Fibroblast of the conjunctiva (primary cell): ENCODE data around the gene FAM72D.
"Not testable (repeated sequence)": the region's sequence is repeated elsewhere in the genome, so short reads cannot be mapped to it uniquely, and the experiment has no call there.

Experiments
- DNase-seq: peaks from one replicate; pipeline ENCODE4 v3.0.0-alpha.2; 2010; ENCODE audit warnings: low read depth

Gene FAM72D

DNA sequence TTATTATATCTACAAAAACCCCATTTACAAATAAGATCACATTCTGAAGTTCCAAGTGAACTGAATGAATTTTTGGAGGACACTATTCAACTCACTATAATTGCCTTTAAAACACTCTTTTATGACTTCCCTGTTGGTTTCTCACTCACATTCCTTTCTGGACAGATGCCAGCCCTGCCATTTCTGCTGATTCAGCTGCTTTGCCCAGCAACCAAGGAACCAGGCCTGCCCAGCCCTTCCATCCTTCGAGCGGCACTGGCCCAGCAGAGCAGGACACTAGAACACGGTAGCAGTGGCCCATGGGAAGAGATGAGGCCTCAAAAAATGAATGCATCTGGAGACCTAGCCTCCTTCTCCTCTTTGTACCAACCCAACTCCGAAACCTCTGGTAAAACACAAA is 50.5 kb downstream of the FAM72D start:
- not testable (repeated sequence) for DNase-seq

DNA sequence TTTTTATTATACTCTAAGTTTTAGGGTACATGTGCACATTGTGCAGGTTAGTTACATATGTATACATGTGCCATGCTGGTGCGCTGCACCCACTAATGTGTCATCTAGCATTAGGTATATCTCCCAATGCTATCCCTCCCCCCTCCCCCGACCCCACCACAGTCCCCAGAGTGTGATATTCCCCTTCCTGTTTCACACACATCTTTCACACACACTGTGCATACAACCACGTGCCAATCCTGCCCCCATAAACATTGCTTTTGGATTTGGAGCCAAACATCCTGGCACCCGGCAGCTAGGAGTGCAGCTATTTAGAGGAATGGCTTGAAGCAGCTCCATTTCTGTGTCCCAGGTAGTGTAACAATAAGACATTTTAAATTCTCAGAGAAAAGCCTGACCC is 51.4 kb downstream of the FAM72D start:
- DNase-seq = not testable (repeated sequence)

DNA sequence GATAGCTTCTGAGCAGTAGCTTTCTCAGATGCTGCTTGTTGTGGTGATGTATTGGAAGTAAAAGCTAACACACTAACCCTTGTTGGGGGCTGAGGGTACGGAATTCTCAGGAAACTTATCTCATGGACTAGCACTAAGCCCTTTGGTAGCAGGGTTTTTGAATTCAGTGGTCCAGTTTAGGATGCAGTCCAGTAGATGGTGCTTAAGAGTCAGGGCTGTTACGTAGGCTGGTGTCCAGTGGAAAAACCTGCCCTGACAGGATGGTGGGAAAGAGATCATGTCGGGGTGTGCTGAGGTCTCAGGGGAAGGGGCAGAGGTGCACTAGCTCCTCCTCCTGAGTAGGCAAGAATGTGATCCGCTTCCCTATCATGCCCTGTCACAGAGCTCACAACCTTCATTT is 59.6 kb downstream of the FAM72D start:
- DNase-seq = not testable (repeated sequence)

DNA sequence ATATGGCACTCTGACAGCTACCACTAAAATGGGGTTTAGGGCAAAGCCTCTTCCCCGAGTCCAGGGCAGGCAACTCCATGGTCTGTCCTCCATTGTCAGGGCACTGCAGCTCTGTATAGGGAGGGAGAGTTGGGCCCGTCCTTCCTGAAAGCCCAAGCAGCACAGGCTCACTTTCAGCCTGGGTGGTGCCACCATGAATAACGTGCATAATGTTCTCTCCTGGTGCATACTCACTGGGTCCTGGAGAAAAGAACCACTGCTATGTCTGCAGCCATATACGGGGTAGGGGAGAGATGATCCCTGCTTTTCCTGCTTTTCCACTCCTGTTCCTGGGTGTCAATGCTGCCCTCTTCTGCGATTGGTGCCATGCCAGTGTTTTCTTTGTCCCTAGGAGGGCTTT is 60.1 kb downstream of the FAM72D start:
- DNase-seq = not testable (repeated sequence)

DNA sequence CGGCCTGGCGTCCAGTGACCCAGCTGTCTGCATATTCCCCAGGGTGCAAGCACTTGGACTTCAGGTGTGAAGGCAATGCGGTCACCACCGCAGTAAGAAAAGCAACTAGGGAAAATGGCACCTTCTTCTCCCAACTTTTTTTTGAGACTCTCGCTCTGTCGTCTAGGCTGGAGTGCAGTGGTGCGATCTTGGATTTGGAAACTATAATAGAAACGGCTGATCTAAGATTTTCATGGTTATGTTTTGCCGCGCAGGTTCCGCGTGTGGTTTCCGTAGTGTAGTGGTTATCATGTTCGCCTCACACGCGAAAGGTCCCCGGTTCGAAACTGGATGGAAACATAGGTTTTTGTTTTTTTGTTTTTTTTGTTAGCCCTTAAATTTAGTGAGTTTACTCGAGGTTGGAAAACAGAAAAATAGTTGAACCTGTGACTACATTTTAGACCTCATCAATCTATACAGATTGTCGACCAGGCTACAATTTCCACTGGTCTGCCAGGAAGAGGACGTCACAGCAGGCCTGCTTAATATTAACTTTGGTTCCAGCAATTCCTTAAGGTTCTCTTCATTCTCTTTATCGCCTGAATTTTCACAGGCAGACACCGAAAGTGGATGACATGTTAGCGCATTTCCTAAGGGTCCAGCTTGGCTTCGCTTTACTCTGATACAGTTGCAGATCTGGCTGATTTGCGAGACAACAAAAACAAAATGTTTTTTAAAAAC is 61.3 kb downstream of the FAM72D start:
- peak; percentile 47 for DNase-seq

DNA sequence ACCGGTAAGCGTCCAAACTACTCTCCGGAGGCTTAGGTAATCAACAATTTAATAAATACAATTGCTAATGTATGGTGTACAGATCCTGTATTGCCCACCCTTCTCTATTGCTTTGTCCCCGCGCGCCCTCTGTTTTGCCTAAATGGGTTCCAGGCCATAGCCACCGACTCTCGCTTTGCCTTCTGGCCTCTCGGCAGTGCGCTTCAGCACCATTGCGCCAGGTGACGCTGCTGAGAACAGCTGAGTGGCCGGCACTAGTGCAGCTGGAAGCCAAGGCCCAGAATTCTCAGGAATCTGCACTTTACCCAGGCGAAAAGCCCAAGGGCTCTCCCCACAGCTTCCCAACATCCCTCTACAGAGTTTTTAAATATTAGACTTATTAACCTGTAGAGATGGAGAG is 61.9 kb downstream of the FAM72D start:
- not testable (repeated sequence) for DNase-seq

DNA sequence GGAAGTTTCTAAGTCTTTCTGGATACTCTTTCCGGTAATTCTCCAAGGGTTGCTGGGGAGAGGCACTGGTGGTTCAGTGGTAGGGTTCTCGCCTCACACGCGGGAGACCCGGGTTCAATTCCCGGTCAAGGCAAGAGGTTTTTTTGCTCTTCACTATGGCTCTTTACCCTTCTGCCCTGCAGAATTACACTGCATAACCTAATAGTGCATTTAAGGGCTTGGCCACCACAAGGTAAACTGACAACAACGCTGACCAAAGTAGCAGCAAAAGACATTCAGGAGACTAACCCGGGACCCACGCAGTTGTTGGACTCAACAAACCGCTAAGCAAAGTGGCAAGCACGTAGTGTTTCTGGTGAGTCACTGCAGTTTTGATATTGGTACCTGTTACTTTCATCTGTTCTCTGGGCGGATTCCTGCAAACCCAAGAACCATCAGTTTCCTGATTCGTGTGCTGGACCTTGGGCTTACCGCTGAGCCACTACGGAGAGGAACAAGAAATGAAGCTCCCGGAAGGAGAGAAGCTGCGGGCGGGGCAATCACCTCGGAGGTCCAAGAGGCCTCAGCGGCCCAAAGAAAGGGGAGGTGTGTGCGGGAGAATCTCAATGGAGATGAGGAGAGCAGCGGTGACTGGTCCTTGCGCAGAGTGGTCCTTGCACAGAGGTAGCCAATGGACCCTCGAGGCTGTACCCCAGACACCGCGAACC is 65.4 kb downstream of the FAM72D start:
- not testable (repeated sequence) for DNase-seq
